GM21381 (cell line): ENCODE results near the gene MCFD2.

Experiments
- ATAC-seq: cut with Tn5 transposase; IDR thresholded peaks from one replicate; pipeline ENCODE4 v1.9.1; 2021; ENCODE audit warnings: mild to moderate bottlenecking, moderate library complexity; ENCODE audit not compliant: unreplicated experiment

MCFD2 gene

GRCh38 chr2:46852598-46852997 lies 63.0 kb downstream of the MCFD2 start:
- no peak for ATAC-seq

- no peak for ATAC-seq
Observed at GRCh38 chr2:46852124-46852523, 63.5 kb downstream of the MCFD2 start.
